Mammary epithelial cell (primary cell): Measurements from ENCODE around the gene GLYATL1B.
"Not testable (repeated sequence)": the region's sequence is repeated elsewhere in the genome, so short reads cannot be mapped to it uniquely, and the experiment has no call there.

ENCODE experiments used
- EZH2 ChIP-seq: IDR thresholded peaks from 2 replicates; pipeline ENCODE4 v1.6.1; 2012; ENCODE audit warnings: low read length, inconsistent platforms, borderline replicate concordance
- TF ChIP-seq, protein P1 (sequence below), 2 donors: IDR thresholded peaks in 1 of 2; conservative IDR thresholded peaks in 1 of 2; 2 replicates each; pipeline ENCODE4 v1.5.1; 2011 to 2012; ENCODE audit warnings: inconsistent platforms in 2 of 2, low read length in 2 of 2, mild to moderate bottlenecking in 2 of 2, control low read depth in 1 of 2, low read depth in 1 of 2; ENCODE audit not compliant: insufficient read depth in 1 of 2; ENCODE audit errors: extremely low read depth in 1 of 2

DNA sequence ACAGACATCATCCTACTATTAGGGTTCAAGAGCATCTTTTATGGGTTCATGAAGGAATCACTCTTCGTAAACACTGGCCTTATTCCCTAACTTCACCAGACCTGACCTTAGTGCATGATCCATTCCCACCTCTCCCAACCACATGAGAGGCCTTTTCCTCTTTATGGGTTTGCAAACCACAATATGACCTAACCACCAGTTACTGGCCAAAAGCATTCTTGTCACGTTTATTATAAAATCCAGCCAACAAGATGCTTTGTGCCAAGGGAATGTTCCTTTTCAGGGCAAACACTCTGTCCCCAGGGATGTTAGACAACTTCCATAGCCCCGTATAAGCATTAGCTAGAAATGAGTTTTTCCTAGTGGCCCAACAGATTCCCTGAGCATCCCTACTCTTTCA is 26.0 kb upstream of the GLYATL1B start:
- TF ChIP-seq, protein P1, sequence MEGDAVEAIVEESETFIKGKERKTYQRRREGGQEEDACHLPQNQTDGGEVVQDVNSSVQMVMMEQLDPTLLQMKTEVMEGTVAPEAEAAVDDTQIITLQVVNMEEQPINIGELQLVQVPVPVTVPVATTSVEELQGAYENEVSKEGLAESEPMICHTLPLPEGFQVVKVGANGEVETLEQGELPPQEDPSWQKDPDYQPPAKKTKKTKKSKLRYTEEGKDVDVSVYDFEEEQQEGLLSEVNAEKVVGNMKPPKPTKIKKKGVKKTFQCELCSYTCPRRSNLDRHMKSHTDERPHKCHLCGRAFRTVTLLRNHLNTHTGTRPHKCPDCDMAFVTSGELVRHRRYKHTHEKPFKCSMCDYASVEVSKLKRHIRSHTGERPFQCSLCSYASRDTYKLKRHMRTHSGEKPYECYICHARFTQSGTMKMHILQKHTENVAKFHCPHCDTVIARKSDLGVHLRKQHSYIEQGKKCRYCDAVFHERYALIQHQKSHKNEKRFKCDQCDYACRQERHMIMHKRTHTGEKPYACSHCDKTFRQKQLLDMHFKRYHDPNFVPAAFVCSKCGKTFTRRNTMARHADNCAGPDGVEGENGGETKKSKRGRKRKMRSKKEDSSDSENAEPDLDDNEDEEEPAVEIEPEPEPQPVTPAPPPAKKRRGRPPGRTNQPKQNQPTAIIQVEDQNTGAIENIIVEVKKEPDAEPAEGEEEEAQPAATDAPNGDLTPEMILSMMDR (conservative IDR thresholded peaks at IDR 0.05 in 1 of 2, IDR thresholded peaks at IDR 0.05 in 1 of 2; ENCODE audit: extremely low read depth in 1 of 2, insufficient read depth in 1 of 2, low read depth in 1 of 2, low read length in 2 of 2), result not testable (repeated sequence)
- not testable (repeated sequence) for TF ChIP-seq EZH2
